RWPE1 (cell line): Measurements from ENCODE around the gene ATP1B4.

ENCODE experiments used
- CTCF ChIA-PET: fragments of 350-600 bp; sonication (Branson Sonifier 250); formaldehyde crosslinking; extraction: SDS; loops from one replicate; lab custom pipeline; 2021; lab: Yijun Ruan, JAX
- POLR2A ChIA-PET: fragments of 400-600 bp; formaldehyde crosslinking; extraction: SDS; loops from one replicate; lab custom pipeline; 2020; ENCODE audit warnings: antibody characterized with exemption; ENCODE audit not compliant: low non-redundant PET; lab: Yijun Ruan, JAX
- DNase-seq: peaks from one replicate; pipeline ENCODE4 v3.0.0; 2012; ENCODE audit warnings: low spot score
- H3K27ac ChIP-seq: fragments of 450-650 bp; 2 replicates; pipeline ENCODE4 v1.5.1; 2017
- TF ChIP-seq, protein P1 (sequence below): fragments of 450-650 bp; conservative IDR thresholded peaks from 2 replicates; pipeline ENCODE4 v1.5.1; 2017; ENCODE audit warnings: low read depth, mild to moderate bottlenecking

The ATP1B4 gene

DNA sequence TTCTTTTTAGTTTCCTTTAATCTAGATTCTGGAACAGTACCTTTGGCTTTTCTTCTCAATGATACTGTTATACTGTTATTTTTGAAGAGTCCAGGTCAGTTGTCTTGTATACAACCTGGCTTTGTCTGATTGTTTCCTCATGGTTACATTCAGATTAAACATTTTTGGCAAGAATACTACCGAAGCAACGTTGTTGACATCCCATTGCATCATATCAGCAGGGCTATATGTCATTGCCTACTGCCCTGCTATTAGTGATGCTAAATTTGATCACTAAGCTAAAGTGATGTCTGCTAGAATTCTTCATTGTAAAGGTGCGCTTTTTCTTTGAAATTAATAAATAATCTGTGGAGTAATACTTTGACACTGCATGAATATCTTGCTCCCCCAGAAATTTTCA, 5.8 kb upstream of the ATP1B4 start:
- TF ChIP-seq, protein P1, sequence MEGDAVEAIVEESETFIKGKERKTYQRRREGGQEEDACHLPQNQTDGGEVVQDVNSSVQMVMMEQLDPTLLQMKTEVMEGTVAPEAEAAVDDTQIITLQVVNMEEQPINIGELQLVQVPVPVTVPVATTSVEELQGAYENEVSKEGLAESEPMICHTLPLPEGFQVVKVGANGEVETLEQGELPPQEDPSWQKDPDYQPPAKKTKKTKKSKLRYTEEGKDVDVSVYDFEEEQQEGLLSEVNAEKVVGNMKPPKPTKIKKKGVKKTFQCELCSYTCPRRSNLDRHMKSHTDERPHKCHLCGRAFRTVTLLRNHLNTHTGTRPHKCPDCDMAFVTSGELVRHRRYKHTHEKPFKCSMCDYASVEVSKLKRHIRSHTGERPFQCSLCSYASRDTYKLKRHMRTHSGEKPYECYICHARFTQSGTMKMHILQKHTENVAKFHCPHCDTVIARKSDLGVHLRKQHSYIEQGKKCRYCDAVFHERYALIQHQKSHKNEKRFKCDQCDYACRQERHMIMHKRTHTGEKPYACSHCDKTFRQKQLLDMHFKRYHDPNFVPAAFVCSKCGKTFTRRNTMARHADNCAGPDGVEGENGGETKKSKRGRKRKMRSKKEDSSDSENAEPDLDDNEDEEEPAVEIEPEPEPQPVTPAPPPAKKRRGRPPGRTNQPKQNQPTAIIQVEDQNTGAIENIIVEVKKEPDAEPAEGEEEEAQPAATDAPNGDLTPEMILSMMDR, result no peak
- no peak for DNase-seq
- CTCF ChIA-PET, result no interaction called here
- no peak overlapping the region for H3K27ac ChIP-seq
- POLR2A ChIA-PET, result no interaction called here

GRCh38 chrX:120357186-120357585, 4.7 kb upstream of the ATP1B4 start:
- POLR2A ChIA-PET, result no interaction called here
- DNase-seq, result no peak
- TF ChIP-seq, protein P1, result no peak
- CTCF ChIA-PET, result no interaction called here
- no peak overlapping the region for H3K27ac ChIP-seq

DNA sequence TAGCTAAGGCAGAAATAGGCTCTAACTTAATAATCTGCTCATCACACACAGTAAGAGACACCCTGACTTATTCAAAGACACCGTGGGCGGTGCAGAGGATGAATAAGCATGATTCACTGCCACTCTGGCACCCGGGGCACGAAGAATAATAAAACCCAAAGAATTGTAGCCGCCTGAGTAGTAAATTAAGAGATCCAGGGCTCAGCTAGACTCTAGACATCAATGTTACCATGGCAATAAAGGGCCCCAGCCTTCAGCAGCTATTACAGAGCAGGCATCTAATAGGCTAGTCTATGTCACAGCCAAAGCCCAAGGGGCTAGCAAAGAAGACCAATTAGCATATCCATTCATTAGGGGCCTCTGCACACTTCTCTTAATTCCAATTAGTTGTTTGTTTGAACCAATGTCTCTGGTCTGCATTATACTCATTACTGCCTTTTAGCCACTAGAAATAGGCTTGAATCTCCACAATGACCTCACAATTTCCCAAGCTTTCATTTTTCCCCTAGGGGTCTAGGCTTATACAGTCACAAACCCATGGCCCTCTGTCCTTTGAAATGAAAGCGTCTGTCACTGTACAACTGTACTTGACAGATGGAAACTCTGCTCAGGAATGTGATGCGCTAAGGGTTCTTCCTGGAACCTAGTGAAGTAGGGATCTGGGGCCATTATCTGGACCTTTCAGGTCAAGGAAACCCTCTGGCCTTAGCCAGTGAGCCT, 3.0 kb upstream of the ATP1B4 start:
- peak; percentile 59 for DNase-seq
- POLR2A ChIA-PET, result no interaction called here
- no peak overlapping the region for H3K27ac ChIP-seq

GRCh38 chrX:120365320-120365719, 3.4 kb downstream of the ATP1B4 start:
- TF ChIP-seq, protein P1, result no peak
- POLR2A ChIA-PET, result no interaction called here
- CTCF ChIA-PET, result no interaction called here
- no peak overlapping the region for H3K27ac ChIP-seq
- DNase-seq, result no peak

More for the DNA sequence above, 3.0 kb upstream of the ATP1B4 start:
- TF ChIP-seq, protein P1, result no peak
- CTCF ChIA-PET, result no interaction called here

DNA sequence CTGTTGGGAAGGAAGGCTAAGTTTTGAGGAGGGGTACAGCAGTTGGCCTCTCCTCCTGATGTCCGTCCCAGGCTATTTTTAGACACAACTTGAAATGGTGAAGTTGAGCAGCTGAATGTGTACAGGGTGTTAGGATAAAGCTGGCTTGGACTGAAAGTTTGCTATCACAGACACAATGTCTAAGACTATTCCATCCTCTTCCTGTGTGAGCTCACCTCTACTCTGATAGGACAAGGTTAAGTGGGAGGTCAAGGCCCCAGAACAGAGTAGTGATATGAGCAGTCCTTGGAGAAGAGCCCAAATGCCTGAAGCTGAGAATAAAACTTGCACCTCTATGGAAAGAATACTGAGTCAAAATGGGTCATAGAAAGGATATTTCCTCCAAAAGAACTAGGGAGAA, 4.1 kb downstream of the ATP1B4 start:
- POLR2A ChIA-PET, result no interaction called here
- CTCF ChIA-PET, result no interaction called here
- TF ChIP-seq, protein P1, result no peak
- DNase-seq, result no peak
- no peak overlapping the region for H3K27ac ChIP-seq

- H3K27ac ChIP-seq, result no peak overlapping the region
- TF ChIP-seq, protein P1, result no peak
- ChIA-PET POLR2A (no interaction called here), CTCF (no interaction called here)
- DNase-seq, result no peak
Measured at GRCh38 chrX:120366794-120367193, 4.9 kb downstream of the ATP1B4 start.
